H1 (cell line): ENCODE data around the gene SAMD7.

Source experiments
- HDAC6 ChIP-seq: IDR thresholded peaks from one replicate; pipeline ENCODE4 v1.7.1; 2012; ENCODE audit warnings: low read depth, mild to moderate bottlenecking, inconsistent platforms, low read length, moderate library complexity
- RAD21 ChIP-seq, 2 experiments: IDR thresholded peaks in 1 of 2; conservative IDR thresholded peaks in 1 of 2; 2 replicates each; pipeline ENCODE4 v1.6.1; 2011; ENCODE audit warnings: low read depth in 2 of 2, low read length in 2 of 2, improper control_type of control experiment in 1 of 2, inconsistent platforms in 1 of 2, mild to moderate bottlenecking in 1 of 2, moderate library complexity in 1 of 2
- SP1 ChIP-seq: IDR thresholded peaks from 2 replicates; pipeline ENCODE4 v1.6.1; 2011; ENCODE audit warnings: low read depth, low read length
- SP2 ChIP-seq: IDR thresholded peaks from 2 replicates; pipeline ENCODE4 v1.6.1; 2012; ENCODE audit warnings: mild to moderate bottlenecking, low read length, inconsistent platforms
- TF ChIP-seq, protein P1 (sequence below), 3 experiments: IDR thresholded peaks; 1 replicate in 2 of 3; 2 replicates in 1 of 3; pipeline versions ENCODE4 v1.5.1 to v1.6.1; 2011; ENCODE audit warnings: low read length in 3 of 3, mild to moderate bottlenecking in 3 of 3, inconsistent platforms in 2 of 3, low read depth in 1 of 3, moderate library complexity in 1 of 3; ENCODE audit not compliant: insufficient read depth in 1 of 3; ENCODE audit errors: control extremely low read depth in 1 of 3
- TF ChIP-seq, protein P2 (sequence below): fragments of 300-600 bp; sonication (generic); IDR thresholded peaks from 2 replicates; pipeline ENCODE4 v1.7.1; 2012; ENCODE audit warnings: low read length, moderate library complexity, mild to moderate bottlenecking, inconsistent platforms; ENCODE audit not compliant: insufficient replicate concordance

DNA sequence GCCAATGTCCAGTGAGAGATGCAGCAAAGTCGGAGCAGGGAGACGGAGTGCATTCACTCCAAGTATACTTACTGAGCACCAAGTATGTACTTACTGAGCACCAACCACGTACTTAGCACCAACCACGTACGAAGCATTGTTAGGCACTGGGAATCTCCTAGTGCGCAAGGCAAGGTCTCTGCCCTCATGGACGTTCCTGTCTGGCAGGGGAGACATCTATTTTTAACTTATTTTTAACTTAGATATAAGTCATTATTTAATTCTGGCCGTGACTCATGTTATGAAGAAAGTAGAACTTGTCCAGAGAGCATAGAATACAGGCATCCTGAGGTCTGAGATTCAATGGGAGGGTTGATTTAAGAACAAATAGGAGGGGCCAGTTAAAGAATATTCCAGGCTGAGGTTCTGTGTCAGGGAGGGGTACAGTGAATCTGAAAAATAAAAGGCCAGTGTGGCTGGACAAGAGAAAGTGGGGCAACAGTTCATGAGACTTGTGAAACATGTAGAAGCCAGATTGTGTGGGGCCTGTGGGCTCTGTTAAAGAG is 32.3 kb upstream of the SAMD7 start:
- TF ChIP-seq, protein P1, sequence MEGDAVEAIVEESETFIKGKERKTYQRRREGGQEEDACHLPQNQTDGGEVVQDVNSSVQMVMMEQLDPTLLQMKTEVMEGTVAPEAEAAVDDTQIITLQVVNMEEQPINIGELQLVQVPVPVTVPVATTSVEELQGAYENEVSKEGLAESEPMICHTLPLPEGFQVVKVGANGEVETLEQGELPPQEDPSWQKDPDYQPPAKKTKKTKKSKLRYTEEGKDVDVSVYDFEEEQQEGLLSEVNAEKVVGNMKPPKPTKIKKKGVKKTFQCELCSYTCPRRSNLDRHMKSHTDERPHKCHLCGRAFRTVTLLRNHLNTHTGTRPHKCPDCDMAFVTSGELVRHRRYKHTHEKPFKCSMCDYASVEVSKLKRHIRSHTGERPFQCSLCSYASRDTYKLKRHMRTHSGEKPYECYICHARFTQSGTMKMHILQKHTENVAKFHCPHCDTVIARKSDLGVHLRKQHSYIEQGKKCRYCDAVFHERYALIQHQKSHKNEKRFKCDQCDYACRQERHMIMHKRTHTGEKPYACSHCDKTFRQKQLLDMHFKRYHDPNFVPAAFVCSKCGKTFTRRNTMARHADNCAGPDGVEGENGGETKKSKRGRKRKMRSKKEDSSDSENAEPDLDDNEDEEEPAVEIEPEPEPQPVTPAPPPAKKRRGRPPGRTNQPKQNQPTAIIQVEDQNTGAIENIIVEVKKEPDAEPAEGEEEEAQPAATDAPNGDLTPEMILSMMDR (IDR thresholded peaks at IDR 0.05; ENCODE audit: control extremely low read depth in 1 of 3, insufficient read depth in 1 of 3, low read depth in 1 of 3, low read length in 3 of 3) = no peak
- no peak for TF ChIP-seq HDAC6
- TF ChIP-seq SP2 = no peak
- no peak for TF ChIP-seq RAD21 (IDR thresholded peaks at IDR 0.05 in 1 of 2, conservative IDR thresholded peaks at IDR 0.05 in 1 of 2; ENCODE audit: low read depth in 2 of 2, low read length in 2 of 2)
- no peak for TF ChIP-seq SP1
- TF ChIP-seq, protein P2, sequence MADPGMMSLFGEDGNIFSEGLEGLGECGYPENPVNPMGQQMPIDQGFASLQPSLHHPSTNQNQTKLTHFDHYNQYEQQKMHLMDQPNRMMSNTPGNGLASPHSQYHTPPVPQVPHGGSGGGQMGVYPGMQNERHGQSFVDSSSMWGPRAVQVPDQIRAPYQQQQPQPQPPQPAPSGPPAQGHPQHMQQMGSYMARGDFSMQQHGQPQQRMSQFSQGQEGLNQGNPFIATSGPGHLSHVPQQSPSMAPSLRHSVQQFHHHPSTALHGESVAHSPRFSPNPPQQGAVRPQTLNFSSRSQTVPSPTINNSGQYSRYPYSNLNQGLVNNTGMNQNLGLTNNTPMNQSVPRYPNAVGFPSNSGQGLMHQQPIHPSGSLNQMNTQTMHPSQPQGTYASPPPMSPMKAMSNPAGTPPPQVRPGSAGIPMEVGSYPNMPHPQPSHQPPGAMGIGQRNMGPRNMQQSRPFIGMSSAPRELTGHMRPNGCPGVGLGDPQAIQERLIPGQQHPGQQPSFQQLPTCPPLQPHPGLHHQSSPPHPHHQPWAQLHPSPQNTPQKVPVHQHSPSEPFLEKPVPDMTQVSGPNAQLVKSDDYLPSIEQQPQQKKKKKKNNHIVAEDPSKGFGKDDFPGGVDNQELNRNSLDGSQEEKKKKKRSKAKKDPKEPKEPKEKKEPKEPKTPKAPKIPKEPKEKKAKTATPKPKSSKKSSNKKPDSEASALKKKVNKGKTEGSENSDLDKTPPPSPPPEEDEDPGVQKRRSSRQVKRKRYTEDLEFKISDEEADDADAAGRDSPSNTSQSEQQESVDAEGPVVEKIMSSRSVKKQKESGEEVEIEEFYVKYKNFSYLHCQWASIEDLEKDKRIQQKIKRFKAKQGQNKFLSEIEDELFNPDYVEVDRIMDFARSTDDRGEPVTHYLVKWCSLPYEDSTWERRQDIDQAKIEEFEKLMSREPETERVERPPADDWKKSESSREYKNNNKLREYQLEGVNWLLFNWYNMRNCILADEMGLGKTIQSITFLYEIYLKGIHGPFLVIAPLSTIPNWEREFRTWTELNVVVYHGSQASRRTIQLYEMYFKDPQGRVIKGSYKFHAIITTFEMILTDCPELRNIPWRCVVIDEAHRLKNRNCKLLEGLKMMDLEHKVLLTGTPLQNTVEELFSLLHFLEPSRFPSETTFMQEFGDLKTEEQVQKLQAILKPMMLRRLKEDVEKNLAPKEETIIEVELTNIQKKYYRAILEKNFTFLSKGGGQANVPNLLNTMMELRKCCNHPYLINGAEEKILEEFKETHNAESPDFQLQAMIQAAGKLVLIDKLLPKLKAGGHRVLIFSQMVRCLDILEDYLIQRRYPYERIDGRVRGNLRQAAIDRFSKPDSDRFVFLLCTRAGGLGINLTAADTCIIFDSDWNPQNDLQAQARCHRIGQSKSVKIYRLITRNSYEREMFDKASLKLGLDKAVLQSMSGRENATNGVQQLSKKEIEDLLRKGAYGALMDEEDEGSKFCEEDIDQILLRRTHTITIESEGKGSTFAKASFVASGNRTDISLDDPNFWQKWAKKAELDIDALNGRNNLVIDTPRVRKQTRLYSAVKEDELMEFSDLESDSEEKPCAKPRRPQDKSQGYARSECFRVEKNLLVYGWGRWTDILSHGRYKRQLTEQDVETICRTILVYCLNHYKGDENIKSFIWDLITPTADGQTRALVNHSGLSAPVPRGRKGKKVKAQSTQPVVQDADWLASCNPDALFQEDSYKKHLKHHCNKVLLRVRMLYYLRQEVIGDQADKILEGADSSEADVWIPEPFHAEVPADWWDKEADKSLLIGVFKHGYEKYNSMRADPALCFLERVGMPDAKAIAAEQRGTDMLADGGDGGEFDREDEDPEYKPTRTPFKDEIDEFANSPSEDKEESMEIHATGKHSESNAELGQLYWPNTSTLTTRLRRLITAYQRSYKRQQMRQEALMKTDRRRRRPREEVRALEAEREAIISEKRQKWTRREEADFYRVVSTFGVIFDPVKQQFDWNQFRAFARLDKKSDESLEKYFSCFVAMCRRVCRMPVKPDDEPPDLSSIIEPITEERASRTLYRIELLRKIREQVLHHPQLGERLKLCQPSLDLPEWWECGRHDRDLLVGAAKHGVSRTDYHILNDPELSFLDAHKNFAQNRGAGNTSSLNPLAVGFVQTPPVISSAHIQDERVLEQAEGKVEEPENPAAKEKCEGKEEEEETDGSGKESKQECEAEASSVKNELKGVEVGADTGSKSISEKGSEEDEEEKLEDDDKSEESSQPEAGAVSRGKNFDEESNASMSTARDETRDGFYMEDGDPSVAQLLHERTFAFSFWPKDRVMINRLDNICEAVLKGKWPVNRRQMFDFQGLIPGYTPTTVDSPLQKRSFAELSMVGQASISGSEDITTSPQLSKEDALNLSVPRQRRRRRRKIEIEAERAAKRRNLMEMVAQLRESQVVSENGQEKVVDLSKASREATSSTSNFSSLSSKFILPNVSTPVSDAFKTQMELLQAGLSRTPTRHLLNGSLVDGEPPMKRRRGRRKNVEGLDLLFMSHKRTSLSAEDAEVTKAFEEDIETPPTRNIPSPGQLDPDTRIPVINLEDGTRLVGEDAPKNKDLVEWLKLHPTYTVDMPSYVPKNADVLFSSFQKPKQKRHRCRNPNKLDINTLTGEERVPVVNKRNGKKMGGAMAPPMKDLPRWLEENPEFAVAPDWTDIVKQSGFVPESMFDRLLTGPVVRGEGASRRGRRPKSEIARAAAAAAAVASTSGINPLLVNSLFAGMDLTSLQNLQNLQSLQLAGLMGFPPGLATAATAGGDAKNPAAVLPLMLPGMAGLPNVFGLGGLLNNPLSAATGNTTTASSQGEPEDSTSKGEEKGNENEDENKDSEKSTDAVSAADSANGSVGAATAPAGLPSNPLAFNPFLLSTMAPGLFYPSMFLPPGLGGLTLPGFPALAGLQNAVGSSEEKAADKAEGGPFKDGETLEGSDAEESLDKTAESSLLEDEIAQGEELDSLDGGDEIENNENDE = no peak
